Fibroblast of lung (primary cell): ENCODE measurements around the gene FAF2.

ENCODE experiments used
- CTCF ChIP-seq, 2 donors: IDR thresholded peaks in 1 of 2; conservative IDR thresholded peaks in 1 of 2; 1 replicate in 1 of 2; 2 replicates in 1 of 2; pipeline ENCODE4 v1.5.1; 2011 to 2012; ENCODE audit warnings: low read length in 2 of 2, control low read depth in 1 of 2, inconsistent platforms in 1 of 2, low read depth in 1 of 2, mild to moderate bottlenecking in 1 of 2
- EZH2 ChIP-seq: IDR thresholded peaks from 2 replicates; pipeline ENCODE4 v1.5.1; 2012; ENCODE audit warnings: low read length, control low read depth, mild to moderate bottlenecking; ENCODE audit errors: missing control alignments

GRCh38 chr5:176406436-176407052, 41.6 kb upstream of the FAF2 start:
- TF ChIP-seq CTCF (conservative IDR thresholded peaks at IDR 0.05 in 1 of 2, IDR thresholded peaks at IDR 0.05 in 1 of 2; ENCODE audit: low read depth in 1 of 2, low read length in 2 of 2) (no peak), EZH2 (no peak)
